OCI-LY1 (cell line): ENCODE measurements around the gene RAPGEF5.

Source experiments
- EZH2 ChIP-seq: fragments of 200-600 bp; sonication (generic), shearing (Covaris generic); IDR thresholded peaks from 2 replicates; pipeline ENCODE4 v1.8.0; 2017; ENCODE audit warnings: borderline replicate concordance, mixed run types, mild to moderate bottlenecking, antibody characterized with exemption, low read length, moderate library complexity, mixed read lengths
- TF ChIP-seq, protein P1 (sequence below): fragments of 200-600 bp; sonication (generic), shearing (Covaris generic); IDR thresholded peaks from 2 replicates; pipeline ENCODE4 v1.5.1; 2017; ENCODE audit warnings: mild to moderate bottlenecking, antibody characterized with exemption, low read length, moderate library complexity, mixed read lengths

DNA sequence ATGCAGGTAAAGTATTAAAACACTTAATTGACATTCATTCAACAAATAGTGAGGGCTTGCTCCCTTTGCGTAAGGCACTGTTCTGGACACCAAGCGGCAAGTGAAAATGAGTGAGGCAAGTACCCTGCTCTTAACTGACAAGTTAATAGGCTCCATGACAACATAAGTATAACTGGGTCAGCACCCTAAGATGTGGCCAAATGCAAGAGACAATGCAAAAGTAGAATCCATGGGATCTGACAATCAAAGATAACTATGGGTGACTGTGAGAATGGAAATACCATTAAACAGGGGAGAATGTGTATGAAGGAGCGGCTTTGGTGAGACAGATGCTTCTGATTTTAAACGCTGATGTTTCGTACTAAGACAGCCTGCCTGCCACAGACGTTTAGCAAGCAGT, 160.5 kb downstream of the RAPGEF5 start:
- no peak for TF ChIP-seq EZH2
- TF ChIP-seq, protein P1, sequence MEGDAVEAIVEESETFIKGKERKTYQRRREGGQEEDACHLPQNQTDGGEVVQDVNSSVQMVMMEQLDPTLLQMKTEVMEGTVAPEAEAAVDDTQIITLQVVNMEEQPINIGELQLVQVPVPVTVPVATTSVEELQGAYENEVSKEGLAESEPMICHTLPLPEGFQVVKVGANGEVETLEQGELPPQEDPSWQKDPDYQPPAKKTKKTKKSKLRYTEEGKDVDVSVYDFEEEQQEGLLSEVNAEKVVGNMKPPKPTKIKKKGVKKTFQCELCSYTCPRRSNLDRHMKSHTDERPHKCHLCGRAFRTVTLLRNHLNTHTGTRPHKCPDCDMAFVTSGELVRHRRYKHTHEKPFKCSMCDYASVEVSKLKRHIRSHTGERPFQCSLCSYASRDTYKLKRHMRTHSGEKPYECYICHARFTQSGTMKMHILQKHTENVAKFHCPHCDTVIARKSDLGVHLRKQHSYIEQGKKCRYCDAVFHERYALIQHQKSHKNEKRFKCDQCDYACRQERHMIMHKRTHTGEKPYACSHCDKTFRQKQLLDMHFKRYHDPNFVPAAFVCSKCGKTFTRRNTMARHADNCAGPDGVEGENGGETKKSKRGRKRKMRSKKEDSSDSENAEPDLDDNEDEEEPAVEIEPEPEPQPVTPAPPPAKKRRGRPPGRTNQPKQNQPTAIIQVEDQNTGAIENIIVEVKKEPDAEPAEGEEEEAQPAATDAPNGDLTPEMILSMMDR, result no peak
